LNCAP (cell line): ENCODE measurements around the gene AGFG2.

ENCODE experiments used
- TF ChIP-seq, protein P1 (sequence below): fragments of 450-650 bp; IDR thresholded peaks from 2 replicates; pipeline ENCODE4 v1.5.1; 2017; ENCODE audit warnings: mild to moderate bottlenecking

The AGFG2 gene

DNA sequence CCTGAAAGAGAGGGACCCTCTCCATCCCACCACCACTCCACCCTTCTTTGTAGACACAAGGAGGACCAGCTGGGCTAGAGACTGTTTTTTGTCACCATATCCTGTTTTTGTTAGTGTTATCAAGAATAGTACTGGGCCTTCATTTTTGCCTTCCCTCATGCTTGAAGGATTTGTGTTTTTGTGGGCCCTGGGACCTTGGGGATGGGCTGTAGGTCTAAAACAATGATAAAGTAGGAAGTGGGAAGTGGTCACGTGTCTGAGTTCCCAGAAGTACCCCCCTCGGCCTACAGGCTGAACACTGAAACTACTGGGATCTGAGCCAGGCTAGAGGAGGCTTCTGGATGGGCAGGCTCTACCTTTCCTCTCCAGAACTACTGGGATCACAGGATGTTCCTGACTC lies 8.9 kb downstream of the AGFG2 start:
- TF ChIP-seq, protein P1, sequence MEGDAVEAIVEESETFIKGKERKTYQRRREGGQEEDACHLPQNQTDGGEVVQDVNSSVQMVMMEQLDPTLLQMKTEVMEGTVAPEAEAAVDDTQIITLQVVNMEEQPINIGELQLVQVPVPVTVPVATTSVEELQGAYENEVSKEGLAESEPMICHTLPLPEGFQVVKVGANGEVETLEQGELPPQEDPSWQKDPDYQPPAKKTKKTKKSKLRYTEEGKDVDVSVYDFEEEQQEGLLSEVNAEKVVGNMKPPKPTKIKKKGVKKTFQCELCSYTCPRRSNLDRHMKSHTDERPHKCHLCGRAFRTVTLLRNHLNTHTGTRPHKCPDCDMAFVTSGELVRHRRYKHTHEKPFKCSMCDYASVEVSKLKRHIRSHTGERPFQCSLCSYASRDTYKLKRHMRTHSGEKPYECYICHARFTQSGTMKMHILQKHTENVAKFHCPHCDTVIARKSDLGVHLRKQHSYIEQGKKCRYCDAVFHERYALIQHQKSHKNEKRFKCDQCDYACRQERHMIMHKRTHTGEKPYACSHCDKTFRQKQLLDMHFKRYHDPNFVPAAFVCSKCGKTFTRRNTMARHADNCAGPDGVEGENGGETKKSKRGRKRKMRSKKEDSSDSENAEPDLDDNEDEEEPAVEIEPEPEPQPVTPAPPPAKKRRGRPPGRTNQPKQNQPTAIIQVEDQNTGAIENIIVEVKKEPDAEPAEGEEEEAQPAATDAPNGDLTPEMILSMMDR: no peak

- TF ChIP-seq, protein P1: no peak
Observed at GRCh38 chr7:100552532-100552931, 13.5 kb downstream of the AGFG2 start.

DNA sequence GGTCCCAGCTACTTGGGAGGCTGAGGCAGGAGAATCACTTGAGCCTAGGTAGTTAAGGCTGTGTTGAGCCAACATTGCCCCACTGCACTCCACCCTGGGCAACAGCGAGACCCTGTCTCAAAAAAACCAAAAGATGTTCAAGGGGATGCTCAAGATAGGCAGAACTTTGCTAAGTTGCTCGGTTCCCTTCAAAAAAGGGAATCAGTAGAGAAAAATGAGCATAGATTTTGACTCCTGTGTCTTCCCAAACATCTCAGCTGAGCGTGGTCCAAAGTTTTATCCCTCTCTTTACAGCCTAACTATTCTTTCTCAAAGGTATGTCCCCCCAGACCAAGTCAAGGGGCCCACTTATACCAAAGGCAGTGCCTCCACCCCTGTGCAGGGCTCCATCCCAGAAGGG lies 14.0 kb downstream of the AGFG2 start:
- TF ChIP-seq, protein P1: no peak

DNA sequence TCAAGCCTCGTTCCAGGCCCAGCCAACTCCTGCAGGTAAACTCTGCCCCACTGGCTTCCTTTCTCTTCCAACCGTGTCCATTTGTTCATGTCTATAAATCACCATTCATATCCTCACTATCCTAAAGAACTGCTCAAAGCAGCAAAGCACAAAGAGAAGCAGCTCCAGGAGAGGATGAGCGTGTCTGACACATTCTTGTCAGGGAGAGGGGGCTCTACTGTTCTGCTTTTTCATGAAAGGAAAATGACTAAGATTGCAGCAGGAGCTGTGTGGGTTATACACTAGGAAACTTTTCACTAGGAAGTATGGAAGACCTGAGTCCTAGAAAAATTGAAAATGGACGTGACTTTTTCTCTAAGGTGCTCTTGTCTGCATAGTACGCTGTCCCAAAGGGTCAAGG lies 16.7 kb downstream of the AGFG2 start:
- TF ChIP-seq, protein P1: no peak

- TF ChIP-seq, protein P1: no peak
Observed at GRCh38 chr7:100556541-100556940, 17.5 kb downstream of the AGFG2 start.

DNA sequence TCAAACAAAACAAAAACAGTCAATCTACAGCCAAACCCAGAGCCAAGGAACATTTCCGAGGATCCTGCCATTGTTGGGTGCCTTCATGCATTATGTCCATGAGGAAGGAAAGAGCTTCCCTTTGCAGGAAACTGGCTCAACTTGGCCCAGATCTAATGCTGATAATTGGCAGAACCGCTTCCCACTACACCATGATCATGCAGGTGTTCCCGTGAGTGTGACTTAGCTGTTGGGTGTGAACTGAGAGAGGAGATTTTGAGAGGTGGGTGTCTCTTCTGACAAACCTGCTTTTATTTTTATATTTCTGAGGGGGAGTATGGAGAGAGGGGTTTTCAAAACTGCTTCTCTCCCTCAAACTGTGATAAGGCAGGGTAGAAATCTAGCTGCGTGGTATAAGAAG lies 20.1 kb downstream of the AGFG2 start:
- TF ChIP-seq, protein P1: no peak

GRCh38 chr7:100561491-100562194 lies 22.6 kb downstream of the AGFG2 start:
- TF ChIP-seq, protein P1: no peak
